ENCODE results near the gene SMAD3. TPM values are rescaled to one million over a fixed set of nuclear protein-coding genes. Genes with fewer than 3 reads are reported as not detected.

SMAD3 gene
- total RNA-seq, 1 donor from 2014 or later, result 18.8 TPM

GRCh38 chr15:67085237-67085817 is 19.9 kb downstream of the SMAD3 start:
- TF ChIP-seq, protein P1, sequence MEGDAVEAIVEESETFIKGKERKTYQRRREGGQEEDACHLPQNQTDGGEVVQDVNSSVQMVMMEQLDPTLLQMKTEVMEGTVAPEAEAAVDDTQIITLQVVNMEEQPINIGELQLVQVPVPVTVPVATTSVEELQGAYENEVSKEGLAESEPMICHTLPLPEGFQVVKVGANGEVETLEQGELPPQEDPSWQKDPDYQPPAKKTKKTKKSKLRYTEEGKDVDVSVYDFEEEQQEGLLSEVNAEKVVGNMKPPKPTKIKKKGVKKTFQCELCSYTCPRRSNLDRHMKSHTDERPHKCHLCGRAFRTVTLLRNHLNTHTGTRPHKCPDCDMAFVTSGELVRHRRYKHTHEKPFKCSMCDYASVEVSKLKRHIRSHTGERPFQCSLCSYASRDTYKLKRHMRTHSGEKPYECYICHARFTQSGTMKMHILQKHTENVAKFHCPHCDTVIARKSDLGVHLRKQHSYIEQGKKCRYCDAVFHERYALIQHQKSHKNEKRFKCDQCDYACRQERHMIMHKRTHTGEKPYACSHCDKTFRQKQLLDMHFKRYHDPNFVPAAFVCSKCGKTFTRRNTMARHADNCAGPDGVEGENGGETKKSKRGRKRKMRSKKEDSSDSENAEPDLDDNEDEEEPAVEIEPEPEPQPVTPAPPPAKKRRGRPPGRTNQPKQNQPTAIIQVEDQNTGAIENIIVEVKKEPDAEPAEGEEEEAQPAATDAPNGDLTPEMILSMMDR (IDR thresholded peaks at IDR 0.05; ENCODE audit: borderline replicate concordance), result no peak
- Histone ChIP-seq H3K4me3 (no peak overlapping the region), H3K27ac (replicated peaks) (no peak overlapping the region), H3K9me3 (replicated peaks) (no peaks in the 10 kb centered on the region), H3K36me3 (no peaks in the 10 kb centered on the region), H3K27me3 (ENCODE audit: low read depth) (no peaks in the 10 kb centered on the region), H3K4me1 (peaks cover 100% of the 10 kb centered on the region)
- intact Hi-C loops (cut with micrococcal nuclease), result no loop called here
- DNase-seq, result no peak

GRCh38 chr15:67085818-67086636 is 20.6 kb downstream of the SMAD3 start:
- H3K27me3 ChIP-seq (ENCODE audit: low read depth), result no peaks in the 10 kb centered on the region
- no peak overlapping the region for H3K27ac ChIP-seq (replicated peaks)
- no peak for DNase-seq
- TF ChIP-seq, protein P1 (IDR thresholded peaks at IDR 0.05; ENCODE audit: borderline replicate concordance), result no peak
- intact Hi-C loops (cut with micrococcal nuclease), result no loop called here
- no peaks in the 10 kb centered on the region for H3K36me3 ChIP-seq
- peaks cover 100% of the 10 kb centered on the region for H3K4me1 ChIP-seq
- H3K4me3 ChIP-seq, result no peak overlapping the region
- H3K9me3 ChIP-seq (replicated peaks), result no peaks in the 10 kb centered on the region

GRCh38 chr15:67086637-67086914 is 21.2 kb downstream of the SMAD3 start:
- H3K4me1 ChIP-seq, result peaks cover 100% of the 10 kb centered on the region
- no peak overlapping the region for H3K4me3 ChIP-seq
- TF ChIP-seq, protein P1 (IDR thresholded peaks at IDR 0.05; ENCODE audit: borderline replicate concordance), result no peak
- H3K27ac ChIP-seq (replicated peaks), result no peak overlapping the region
- H3K9me3 ChIP-seq (replicated peaks), result no peaks in the 10 kb centered on the region
- no peaks in the 10 kb centered on the region for H3K36me3 ChIP-seq
- intact Hi-C loops (cut with micrococcal nuclease), result no loop called here
- H3K27me3 ChIP-seq (ENCODE audit: low read depth), result no peaks in the 10 kb centered on the region
- DNase-seq, result no peak

DNA sequence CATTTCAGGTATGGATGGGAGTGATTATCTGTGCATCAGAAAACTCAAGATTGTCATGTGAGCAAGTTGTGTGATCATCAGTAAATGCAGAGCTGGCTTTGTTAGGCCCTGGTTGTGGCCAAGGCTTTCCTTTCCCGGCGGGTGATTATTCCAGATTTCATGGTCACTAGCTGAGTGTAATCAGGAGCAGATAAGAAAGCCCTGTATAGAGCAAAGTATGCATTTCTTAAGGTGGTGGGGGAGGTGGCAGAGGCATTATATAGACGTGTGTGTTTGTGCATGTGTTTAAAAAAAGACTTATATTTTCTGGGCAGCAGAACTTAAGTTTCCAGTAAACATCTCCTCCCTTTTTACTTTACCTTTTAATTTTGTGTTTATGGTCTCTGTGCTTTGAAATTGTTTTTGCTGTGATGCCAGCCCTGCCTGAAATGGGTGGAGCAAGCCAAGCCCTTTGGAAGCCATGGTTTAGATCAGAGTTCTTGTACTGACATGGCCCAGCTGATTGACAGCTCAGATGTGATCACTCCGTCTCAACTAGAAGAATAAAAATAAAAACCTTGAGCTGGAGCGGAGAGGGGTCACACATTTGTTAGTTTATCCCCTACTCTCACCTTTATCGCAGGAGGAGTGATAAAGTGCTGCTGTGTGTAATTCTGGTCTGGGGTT is 22.2 kb downstream of the SMAD3 start:
- Histone ChIP-seq H3K4me1 (peaks cover 100% of the 10 kb centered on the region), H3K4me3 (no peak overlapping the region), H3K27ac (replicated peaks) (no peak overlapping the region), H3K36me3 (no peaks in the 10 kb centered on the region), H3K27me3 (ENCODE audit: low read depth) (no peaks in the 10 kb centered on the region), H3K9me3 (replicated peaks) (no peaks in the 10 kb centered on the region)
- TF ChIP-seq, protein P1 (IDR thresholded peaks at IDR 0.05; ENCODE audit: borderline replicate concordance), result no peak
- DNase-seq, result no peak
- intact Hi-C loops (cut with micrococcal nuclease), result no loop called here

DNA sequence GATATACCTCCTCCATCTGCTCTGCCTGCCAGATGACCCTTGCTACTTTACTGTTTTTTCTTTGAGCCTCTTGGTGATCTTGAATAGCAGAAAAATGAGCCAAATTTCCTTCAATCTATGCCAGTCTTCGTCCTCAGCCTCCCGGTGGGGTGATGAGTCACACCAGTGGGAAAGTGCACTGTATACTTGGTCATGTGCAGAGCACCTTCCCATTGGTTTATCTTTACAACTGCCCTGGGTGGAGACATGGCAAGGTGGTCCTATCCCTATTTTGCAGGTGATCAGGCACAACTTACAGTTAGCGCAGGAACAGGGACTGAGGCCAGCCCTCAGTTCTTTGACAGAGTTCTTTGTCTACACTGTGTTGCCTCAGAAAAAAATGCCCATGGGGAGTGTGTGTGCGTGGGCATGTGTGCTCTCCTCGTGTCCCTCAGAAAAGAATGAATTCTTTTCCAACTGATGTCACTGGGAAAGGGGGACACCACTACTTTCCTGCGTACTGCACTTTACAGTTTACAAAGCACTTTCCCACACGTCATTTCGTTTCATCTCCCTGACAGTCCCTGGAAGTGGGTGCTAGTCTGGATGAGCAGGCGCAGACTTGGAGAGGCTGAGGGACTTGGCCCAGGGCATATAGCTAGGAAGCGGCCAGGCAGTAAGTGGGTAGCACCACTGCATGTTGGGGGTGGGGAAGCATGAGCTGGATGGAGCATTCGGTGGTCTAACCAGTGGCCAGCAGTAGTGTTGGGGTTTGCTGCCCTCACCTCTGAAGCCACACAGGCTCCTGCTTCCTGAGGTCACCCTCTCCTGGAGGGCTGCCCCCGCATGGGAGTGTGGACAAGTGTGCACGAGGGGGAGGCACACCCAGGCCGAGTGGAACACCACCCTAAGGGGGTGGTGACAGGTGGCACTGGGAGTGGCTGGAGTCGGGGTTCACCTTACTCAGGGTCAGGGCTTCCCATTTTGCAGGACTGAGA is 24.1 kb downstream of the SMAD3 start:
- DNase-seq, result no peak

More for the DNA sequence above, 24.1 kb downstream of the SMAD3 start:
- H3K27ac ChIP-seq (replicated peaks), result no peak overlapping the region
- intact Hi-C loops (cut with micrococcal nuclease), result no loop called here
- H3K27me3 ChIP-seq (ENCODE audit: low read depth), result no peaks in the 10 kb centered on the region
- no peaks in the 10 kb centered on the region for H3K9me3 ChIP-seq (replicated peaks)
- peaks cover 3% of the 10 kb centered on the region for H3K36me3 ChIP-seq
- TF ChIP-seq, protein P1 (IDR thresholded peaks at IDR 0.05; ENCODE audit: borderline replicate concordance), result no peak
- no peak overlapping the region for H3K4me3 ChIP-seq
- peaks cover 97% of the 10 kb centered on the region for H3K4me1 ChIP-seq

Measured in left ventricle myocardium inferior (tissue), 1 donor.